Hematopoietic multipotent progenitor cell treated with erythropoietin and hydrocortisone succinate and interleukin-3 and kit ligand, for 17 days (in vitro differentiated cells): Measurements from ENCODE around the gene RAD51B.

Experiments used
- DNase-seq: peaks from one replicate; pipeline ENCODE4 v3.0.0-alpha.2; 2015; ENCODE audit warnings: low spot score

The RAD51B gene

DNA sequence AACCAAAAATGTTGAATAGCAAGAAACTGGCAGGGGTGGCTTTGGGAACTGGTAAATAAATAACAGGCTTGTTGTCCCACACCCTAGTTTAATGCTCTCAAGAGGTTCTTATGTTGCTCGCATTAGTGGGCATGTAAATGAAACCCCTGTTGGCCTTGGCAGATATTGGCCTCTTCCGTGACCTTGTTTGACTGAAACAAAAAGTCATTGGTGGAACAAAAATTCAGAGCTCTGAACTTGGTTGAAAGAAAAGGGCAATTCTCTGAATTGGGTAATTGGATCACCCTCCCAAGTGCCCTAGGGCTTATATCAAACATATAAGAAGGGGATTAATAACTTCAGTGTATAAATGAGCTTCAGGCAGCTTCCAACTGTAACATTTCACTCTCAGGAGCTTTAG is 547.1 kb downstream of the RAD51B start:
- no peak for DNase-seq

- no peak for DNase-seq
Measured at GRCh38 chr14:68367536-68367935, 548.0 kb downstream of the RAD51B start.

GRCh38 chr14:68368850-68369249 is 549.3 kb downstream of the RAD51B start:
- no peak for DNase-seq

DNA sequence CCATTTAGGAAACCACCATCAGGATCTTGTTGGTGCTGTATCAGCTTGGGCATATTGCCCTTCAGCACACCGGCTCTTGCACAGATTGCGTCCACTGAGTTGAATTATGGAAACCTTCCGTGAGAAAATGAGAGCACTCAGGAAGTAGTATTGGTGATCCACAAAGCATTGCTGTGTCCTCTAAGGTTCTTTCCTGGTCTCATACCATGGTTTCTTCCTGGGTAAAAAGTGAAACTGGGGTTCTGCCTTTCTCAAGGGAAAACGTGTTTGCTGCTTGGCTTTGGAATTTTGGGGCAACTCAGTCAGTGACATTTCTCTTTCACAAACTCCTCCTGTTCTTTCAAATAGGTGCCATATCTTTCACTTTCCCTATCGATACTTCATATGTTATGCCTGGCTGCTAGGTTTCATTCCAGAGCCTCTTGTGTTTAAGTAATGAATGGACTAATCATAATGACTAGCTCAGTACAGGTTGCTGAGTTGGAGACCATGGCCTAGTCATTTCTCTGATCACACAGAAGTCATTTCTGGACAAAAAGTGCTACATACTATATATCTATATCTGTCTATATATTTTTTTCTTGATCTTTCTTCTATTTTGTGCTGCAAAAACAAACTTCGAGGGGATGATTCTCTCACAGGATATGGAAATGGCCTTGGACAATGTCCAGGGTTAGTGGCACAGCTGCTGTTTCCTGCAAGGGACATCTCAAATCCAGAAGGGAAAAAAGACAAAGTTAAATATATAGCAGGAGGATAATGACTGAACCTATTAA is 549.9 kb downstream of the RAD51B start:
- DNase-seq = no peak

DNA sequence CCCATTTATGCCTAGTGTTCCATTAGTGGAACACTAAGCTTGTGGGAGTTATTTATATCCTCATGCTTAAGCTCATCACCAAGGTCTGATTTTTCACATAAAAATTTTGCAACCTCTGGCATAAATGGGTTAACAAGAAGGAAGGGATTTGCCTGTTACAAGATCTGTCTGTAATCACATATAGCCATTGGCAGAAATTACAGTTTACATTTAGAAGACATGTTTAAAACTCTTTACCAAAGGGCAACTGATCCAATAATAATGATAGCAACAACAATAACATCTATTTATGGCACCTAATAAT is 550.4 kb downstream of the RAD51B start:
- no peak for DNase-seq

DNA sequence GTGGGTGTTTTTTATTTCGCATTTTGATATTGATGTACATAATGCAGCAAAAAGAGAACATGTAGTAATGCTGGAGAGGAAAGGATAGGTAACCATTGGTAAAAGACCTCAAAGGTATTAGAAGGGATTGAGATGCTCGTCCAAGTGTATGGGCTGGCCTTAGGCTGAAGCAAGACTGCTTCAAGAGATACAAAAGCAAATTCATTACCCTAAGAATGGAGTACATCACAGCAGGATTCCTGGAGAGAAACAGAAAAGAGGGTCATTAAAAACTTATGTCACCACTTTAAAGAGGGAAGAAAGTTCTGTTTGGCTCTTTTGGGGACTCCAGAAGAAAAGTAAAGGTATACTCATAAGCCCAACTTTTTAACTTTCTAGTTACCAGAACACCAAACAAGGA is 552.8 kb downstream of the RAD51B start:
- no peak for DNase-seq

- DNase-seq = no peak
Measured at GRCh38 chr14:68373124-68373646, 553.6 kb downstream of the RAD51B start.

DNA sequence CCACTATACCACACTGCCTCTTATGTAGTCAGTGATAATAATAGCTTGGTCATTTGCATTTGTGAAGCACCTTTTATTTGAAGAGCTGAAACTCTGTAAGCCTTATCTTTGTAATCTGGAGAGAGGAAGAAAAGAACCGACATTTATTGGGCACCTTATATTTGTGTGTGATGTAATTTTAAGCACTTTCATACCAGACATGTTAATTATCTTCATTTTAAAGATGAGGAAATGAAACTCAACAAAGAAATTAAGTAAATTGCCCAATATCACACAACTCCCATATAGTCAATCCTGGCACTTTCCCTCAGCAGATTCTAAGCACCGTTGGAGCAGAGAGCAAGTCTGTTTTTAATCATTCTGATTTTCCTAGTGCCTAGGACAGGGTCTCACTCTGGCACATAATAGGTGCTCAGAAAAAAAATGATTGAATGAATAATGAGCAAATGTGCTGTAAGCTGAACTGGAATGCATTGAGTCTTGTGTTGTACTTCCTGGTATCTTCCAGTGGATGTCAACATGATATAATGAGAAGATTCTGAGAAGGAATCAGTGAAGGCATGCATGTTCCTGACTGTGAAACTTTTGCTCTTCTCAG is 554.4 kb downstream of the RAD51B start:
- DNase-seq = no peak

GRCh38 chr14:68374682-68375081 is 555.1 kb downstream of the RAD51B start:
- DNase-seq = no peak

DNA sequence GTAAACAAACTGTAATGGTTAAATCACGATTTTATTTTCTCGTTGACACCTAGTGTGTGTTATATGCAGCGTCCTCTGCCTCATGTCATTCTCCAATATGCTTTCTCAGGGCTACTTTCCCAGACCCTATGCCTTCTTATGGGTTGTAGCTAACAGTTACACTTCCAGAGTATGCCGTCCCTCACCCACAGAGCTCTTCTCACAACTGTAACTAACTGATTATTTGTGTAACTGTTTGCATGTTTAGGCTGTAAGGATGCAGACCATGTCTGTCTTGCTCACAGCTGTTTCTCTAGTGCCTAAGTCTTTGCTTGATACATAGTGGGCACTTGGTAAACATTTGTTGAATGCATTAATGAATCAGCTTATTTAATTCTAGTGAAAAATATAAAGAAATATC is 555.8 kb downstream of the RAD51B start:
- no peak for DNase-seq

DNA sequence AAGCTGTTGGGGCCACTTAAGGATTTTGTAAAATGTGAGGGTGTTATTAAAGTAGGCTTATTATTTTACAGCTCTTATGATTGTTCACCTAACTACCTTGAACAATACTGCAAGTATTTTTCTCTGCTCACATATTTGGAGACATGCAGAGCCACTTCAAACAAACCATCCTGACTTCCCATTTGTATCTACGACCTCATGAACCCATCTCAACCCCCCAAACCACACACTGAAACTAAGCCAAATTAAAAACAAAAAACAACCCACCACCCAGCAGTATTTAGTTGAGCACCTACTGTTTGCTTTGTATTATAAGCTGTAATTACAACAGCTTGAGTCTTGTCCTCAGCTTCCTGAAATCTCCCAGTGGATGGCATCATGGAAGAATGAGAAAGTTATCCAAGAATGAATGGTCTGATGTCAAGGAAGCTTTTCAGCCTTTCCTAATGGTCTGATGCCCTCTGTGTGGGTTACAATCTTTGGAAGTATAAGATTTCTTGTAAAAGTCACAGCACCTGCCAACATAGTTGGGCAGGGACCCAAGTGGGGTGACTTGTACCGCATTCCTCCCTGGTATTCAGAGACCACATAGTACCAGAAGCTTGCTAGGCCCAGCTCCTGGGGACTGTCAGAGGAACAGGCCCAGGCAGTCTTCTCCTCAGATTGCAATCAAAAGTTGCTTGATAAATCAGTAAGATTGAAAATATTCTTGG is 556.6 kb downstream of the RAD51B start:
- no peak for DNase-seq

DNA sequence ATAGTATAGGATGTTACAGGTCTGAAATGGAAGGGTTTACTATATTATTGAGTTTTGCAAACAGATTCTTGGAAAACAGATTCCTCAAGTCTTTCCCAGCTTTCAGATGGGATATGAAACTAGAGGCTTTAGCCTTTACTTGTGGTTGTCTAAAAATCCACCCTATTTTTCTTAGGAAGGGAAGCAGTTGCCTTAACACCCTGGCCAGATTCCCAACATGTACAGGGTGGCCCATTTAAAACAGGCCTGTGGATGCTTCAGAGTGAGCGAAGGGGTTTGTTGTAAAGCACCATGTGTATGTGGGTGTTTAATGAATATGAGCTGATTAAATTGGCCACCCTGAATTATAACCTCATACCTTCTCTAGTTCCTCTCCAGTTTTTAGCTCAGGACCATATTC is 557.4 kb downstream of the RAD51B start:
- no peak for DNase-seq

DNA sequence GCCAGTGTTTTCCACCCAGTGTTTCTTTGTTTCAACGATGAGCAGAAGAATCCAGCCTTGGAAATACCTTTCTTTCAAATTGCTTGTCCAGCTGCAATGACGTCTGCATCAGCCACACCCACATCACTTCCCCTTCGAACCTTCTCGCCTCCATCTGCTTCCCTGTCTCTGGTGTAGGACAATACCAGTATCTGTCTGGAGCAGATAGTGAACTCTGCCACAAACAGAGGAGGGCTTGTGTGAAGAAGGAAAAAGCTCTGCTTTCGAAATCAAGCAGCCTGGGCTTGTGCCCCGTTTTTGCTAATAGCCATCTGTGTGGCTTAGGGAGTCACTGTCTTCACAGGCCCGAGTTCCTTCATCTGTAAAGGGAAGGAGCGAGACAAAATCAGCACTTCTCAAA is 557.9 kb downstream of the RAD51B start:
- DNase-seq = no peak

- no peak for DNase-seq
Measured at GRCh38 chr14:68379510-68380328, 560.1 kb downstream of the RAD51B start.

- DNase-seq = no peak
Measured at GRCh38 chr14:68380329-68380741, 560.8 kb downstream of the RAD51B start.

GRCh38 chr14:68384335-68384734 is 564.8 kb downstream of the RAD51B start:
- DNase-seq = no peak

- DNase-seq = no peak
Measured at GRCh38 chr14:68384881-68385280, 565.3 kb downstream of the RAD51B start.

- no peak for DNase-seq
Measured at GRCh38 chr14:68386446-68386845, 566.9 kb downstream of the RAD51B start.

GRCh38 chr14:68386950-68387779 is 567.6 kb downstream of the RAD51B start:
- no peak for DNase-seq

GRCh38 chr14:68389943-68390342 is 570.4 kb downstream of the RAD51B start:
- DNase-seq = no peak

GRCh38 chr14:68390741-68391140 is 571.2 kb downstream of the RAD51B start:
- no peak for DNase-seq
